NT2/D1 (cell line): ENCODE measurements around the gene RGS19.

ENCODE experiments used
- DNase-seq: peaks from one replicate; pipeline ENCODE4 v3.0.0-alpha.2; 2011; ENCODE audit warnings: low read depth, low spot score
- H3K27me3 ChIP-seq: 2 replicates; pipeline ENCODE4 v1.6.0; 2011; ENCODE audit warnings: mild to moderate bottlenecking; ENCODE audit not compliant: insufficient read length, insufficient read depth
- H3K36me3 ChIP-seq: 2 replicates; pipeline ENCODE4 v1.6.1; 2011; ENCODE audit warnings: mild to moderate bottlenecking, low read length, mixed read lengths; ENCODE audit not compliant: insufficient read depth, insufficient read length
- H3K4me1 ChIP-seq: 2 replicates; pipeline ENCODE4 v1.5.1; 2011; ENCODE audit not compliant: insufficient read depth, insufficient read length
- H3K4me3 ChIP-seq: 2 replicates; pipeline ENCODE4 v1.5.1; 2011; ENCODE audit warnings: low read depth; ENCODE audit not compliant: insufficient read length
- H3K9ac ChIP-seq: 2 replicates; pipeline ENCODE4 v1.6.0; 2011; ENCODE audit warnings: low read depth; ENCODE audit not compliant: insufficient read length
- H3K9me3 ChIP-seq: 2 replicates; pipeline ENCODE4 v1.5.1; 2011; ENCODE audit warnings: mild to moderate bottlenecking, low read length; ENCODE audit not compliant: insufficient read depth
- SUZ12 ChIP-seq: IDR thresholded peaks from 2 replicates; pipeline ENCODE4 v1.6.1; 2011; ENCODE audit not compliant: insufficient read length, insufficient read depth; ENCODE audit errors: extremely low read depth
- YY1 ChIP-seq: IDR thresholded peaks from 2 replicates; pipeline ENCODE4 v1.6.1; 2011; ENCODE audit not compliant: insufficient read length, insufficient read depth
- ZNF274 ChIP-seq: IDR thresholded peaks from 2 replicates; pipeline ENCODE4 v1.6.1; 2011; ENCODE audit warnings: mild to moderate bottlenecking, low read depth, low read length

RGS19 gene

GRCh38 chr20:64068386-64069208 lies 10.7 kb downstream of the RGS19 start:
- peaks cover 38% of the 10 kb centered on the region for H3K4me1 ChIP-seq
- H3K27me3 ChIP-seq: no peaks in the 10 kb centered on the region
- TF ChIP-seq YY1 (no peak), SUZ12 (no peak), ZNF274 (no peak)
- H3K9me3 ChIP-seq: no peaks in the 10 kb centered on the region
- DNase-seq: no peak
- no peak overlapping the region for H3K9ac ChIP-seq
- H3K36me3 ChIP-seq: peaks cover 26% of the 10 kb centered on the region
- H3K4me3 ChIP-seq: no peak overlapping the region

- H3K36me3 ChIP-seq: peaks cover 18% of the 10 kb centered on the region
- H3K4me3 ChIP-seq: no peak overlapping the region
- peak overlapping the region; percentile 39 for H3K9ac ChIP-seq
- peaks cover 38% of the 10 kb centered on the region for H3K4me1 ChIP-seq
- no peaks in the 10 kb centered on the region for H3K27me3 ChIP-seq
- no peak for DNase-seq
- no peaks in the 10 kb centered on the region for H3K9me3 ChIP-seq
- TF ChIP-seq ZNF274 (no peak), SUZ12 (no peak), YY1 (no peak)
Measured at GRCh38 chr20:64067733-64068307, 11.5 kb downstream of the RGS19 start.

GRCh38 chr20:64067005-64067632 lies 12.2 kb downstream of the RGS19 start:
- Histone ChIP-seq H3K27me3 (no peaks in the 10 kb centered on the region), H3K36me3 (peaks cover 11% of the 10 kb centered on the region), H3K9me3 (no peaks in the 10 kb centered on the region), H3K9ac (peak overlapping the region; percentile 39), H3K4me3 (no peak overlapping the region), H3K4me1 (peaks cover 41% of the 10 kb centered on the region)
- TF ChIP-seq YY1: no peak
- TF ChIP-seq SUZ12: no peak
- no peak for TF ChIP-seq ZNF274
- DNase-seq: no peak

- Histone ChIP-seq H3K4me1 (peaks cover 43% of the 10 kb centered on the region), H3K9ac (no peak overlapping the region), H3K27me3 (no peaks in the 10 kb centered on the region), H3K4me3 (no peak overlapping the region), H3K9me3 (no peaks in the 10 kb centered on the region), H3K36me3 (peaks cover 6% of the 10 kb centered on the region)
- TF ChIP-seq YY1 (no peak), ZNF274 (no peak), SUZ12 (no peak)
- DNase-seq: no peak
Measured at GRCh38 chr20:64065974-64066343, 13.4 kb downstream of the RGS19 start.

GRCh38 chr20:64065062-64065973 lies 14.0 kb downstream of the RGS19 start:
- Histone ChIP-seq H3K4me3 (no peak overlapping the region), H3K27me3 (no peaks in the 10 kb centered on the region), H3K36me3 (peaks cover 2% of the 10 kb centered on the region), H3K9ac (peak overlapping the region; percentile 0), H3K4me1 (peaks cover 41% of the 10 kb centered on the region), H3K9me3 (no peaks in the 10 kb centered on the region)
- no peak for DNase-seq
- TF ChIP-seq SUZ12: no peak
- no peak for TF ChIP-seq ZNF274
- TF ChIP-seq YY1: no peak

- no peaks in the 10 kb centered on the region for H3K36me3 ChIP-seq
- peak overlapping the region; percentile 96 for H3K9ac ChIP-seq
- H3K4me1 ChIP-seq: peaks cover 40% of the 10 kb centered on the region
- no peaks in the 10 kb centered on the region for H3K9me3 ChIP-seq
- H3K4me3 ChIP-seq: peak overlapping the region; percentile 88
- DNase-seq: no peak
- TF ChIP-seq SUZ12: no peak
- no peak for TF ChIP-seq ZNF274
- no peak for TF ChIP-seq YY1
- H3K27me3 ChIP-seq: no peaks in the 10 kb centered on the region
Measured at GRCh38 chr20:64064145-64064698, 15.1 kb downstream of the RGS19 start.
